ENCODE results near the gene TRPT1.

TRPT1 gene

DNA sequence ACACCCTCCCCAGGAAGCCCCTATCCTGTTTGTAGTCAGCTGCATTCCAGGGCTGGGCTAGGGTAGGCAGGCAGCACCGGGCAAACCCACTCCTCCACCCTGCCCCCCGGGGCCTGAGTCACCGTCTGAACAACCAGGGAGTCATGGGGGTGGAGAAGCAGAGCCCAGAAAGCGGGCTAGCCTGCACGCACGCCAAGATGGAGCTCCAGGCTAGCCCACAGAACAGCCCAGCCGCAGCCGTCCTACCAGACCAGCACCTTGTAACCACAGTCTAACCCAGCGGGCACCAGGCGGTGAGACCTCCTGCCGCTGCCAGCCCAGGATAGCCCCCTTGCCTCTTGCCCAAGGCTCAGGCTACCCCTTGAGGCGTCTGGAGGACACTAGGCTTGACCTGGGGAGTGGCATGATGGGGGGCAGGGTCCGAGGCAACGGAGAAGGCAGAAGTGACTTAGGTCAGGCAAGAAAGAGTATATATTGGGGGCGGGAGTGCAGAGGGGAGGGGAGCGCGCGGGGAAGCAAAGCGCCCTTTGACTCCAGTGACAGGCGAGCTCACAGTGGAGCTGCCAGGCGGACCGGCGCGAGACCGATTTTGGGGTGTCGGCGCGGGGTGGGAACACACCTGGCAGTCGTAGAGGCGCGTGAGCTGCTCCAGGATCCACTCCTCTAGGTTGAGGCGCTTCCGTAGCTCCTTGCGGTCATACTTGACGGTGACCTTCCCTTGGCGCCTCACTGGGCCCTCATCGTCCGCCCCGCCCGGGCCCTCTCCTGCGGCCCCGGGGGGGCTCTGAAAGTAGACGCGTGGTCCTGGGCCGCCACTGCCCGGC, 20.0 kb upstream of the TRPT1 start:
- DNase-seq (ENCODE audit: low read depth in 2 of 3, low spot score in 1 of 3), result peak; percentile 67 to 76 (median 72)

DNA sequence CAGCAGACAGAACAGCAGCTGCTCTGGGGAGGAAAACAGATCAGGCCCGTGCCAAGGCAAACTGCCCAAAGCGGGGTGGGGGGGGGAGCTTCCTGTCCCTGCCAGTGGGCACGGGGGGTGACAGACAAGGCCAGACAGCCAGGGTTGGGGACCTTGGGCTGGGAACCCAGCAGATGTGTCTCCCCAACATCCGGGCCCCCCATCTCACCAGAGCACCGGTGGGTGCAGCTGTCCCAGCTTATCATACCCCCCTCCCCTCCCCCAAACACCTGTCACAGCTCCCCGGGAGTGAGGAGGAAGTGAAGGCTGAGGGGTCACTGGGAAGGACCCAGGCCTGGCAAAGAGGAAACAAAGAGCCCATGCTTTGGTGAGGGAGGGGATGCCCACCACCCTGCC, 19.4 kb upstream of the TRPT1 start:
- DNase-seq (ENCODE audit: low read depth in 2 of 3, low spot score in 1 of 3), result no peak

DNA sequence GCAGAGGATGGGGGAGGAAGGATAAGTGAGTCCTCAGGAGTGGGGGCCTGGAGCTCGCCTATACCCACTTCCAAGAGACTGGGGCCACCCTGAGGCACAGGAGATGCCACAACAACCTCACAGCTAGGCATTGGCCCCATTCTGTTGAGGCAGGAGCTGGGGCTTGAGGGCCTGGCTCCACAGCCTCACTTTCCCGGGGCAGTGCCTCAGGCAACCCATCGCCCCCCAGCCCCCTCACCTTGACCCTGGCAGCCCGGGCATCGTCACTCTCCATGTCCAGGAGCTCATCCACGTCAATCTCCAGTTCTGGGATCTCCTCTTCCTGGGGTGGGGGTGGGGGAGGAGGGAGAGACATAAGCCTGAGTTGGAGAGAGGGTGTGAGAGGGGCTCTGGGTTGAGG, 19.0 kb upstream of the TRPT1 start:
- DNase-seq (ENCODE audit: low read depth in 2 of 3, low spot score in 1 of 3), result no peak

DNA sequence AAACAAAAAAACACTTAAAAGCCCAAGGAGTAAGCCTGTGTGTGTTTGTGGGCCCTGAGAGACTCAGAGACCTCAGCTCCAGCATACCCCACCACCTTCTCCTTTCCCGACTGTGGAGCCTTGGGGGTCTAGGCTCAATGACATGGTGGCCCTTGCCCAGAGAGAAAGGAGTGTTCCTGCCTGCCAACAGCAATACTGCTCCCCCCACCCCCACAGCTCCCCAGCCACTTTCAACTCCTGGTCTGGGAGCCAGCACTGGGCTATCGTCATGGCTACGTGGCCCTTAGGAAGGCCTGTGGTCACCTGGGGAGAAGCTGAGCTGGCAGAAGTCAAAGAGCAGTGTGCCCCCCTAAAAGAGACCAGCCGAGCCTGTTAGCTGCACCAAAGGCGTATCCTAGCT, 18.1 kb upstream of the TRPT1 start:
- DNase-seq (ENCODE audit: low read depth in 2 of 3, low spot score in 1 of 3), result no peak

DNA sequence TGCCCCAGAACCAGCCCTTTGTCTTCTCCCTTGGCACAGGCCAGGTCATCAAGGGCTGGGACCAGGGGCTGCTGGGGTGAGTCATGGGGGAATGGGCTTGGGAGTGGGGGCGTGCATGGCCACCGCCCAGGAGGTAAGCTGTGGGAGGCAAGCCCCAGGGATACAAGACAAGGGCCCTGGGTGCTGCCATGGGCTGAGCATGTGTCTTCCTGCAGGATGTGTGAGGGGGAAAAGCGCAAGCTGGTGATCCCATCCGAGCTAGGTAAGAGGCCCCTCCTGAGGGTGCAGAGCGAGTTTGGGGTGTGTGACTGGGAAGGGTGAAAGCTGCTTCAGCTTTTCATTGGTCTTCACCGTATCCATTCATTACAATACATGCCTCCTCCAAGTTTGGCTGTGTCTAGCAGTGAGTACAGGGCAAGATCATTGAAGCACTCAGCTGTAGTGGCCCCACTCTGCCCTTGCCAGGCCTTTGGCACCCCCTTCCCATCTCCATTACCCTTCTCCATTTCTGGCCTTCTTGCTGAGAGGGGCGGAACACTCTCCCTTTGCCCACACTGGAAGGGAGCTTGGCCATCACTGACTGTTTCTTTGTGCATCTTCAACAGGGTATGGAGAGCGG, 17.4 kb upstream of the TRPT1 start:
- DNase-seq (ENCODE audit: low read depth in 2 of 3, low spot score in 1 of 3), result no peak

DNA sequence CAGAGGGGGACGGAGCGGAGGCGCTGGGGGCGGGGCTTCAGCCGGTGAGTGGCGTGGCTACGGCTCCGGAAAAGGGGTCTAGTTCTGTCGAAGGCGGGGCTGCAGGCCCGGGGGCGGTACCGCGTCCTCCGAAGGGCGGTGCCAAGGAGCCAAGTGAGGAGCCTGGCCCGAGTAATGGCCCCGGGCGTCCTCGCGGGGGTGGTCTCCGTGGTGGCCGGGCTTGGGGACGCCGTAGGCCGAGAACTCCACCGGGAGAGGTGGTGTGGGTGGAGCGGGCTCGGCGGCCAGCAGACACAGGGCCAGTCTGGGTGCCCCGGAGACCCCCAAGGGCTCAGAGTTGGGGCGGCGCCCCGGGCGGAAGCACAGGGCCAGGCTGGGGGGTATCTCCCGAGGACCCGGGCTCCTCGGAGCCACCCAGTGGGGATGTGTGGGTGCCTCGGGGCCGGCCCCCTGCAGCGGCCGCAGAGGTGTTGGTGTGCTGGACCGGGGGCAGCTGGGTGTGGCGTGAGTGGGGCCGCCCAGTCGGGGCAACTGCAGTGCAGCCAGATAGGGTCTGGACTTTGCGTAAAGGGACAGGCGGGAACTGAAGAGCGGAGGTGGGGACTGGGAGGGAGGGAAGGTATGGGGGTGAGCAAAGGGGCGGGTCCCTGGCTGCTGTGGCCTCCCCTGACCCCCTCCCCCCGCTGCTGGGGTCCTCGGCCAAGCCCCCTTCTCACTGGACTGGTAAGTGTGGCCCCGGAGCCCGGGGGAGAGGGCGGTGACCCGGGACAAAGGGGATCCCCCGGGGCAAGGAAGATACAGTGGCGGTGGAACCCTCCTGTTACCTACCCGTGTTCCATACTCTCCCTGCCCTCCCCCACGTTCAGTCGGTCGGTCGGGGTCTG, 15.7 kb upstream of the TRPT1 start:
- peak in 1 of 3 donors; percentile 100 for DNase-seq (ENCODE audit: low read depth in 2 of 3, low spot score in 1 of 3)

DNA sequence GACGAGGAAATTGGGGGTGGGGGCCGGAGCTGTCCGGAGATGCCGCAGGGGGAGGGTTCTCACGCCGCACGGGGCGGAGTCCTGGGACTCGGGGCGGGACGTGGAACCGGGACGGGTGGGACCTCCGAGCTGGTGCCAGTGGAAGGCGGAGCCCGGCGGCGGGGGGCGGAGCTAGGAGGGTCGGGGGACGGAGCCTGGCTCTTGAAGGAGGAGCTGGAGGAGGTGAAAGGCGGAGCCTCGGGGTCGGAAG, 15.2 kb upstream of the TRPT1 start:
- DNase-seq (ENCODE audit: low read depth in 2 of 3, low spot score in 1 of 3), result peak in 2 of 3 donors; percentile 100

DNA sequence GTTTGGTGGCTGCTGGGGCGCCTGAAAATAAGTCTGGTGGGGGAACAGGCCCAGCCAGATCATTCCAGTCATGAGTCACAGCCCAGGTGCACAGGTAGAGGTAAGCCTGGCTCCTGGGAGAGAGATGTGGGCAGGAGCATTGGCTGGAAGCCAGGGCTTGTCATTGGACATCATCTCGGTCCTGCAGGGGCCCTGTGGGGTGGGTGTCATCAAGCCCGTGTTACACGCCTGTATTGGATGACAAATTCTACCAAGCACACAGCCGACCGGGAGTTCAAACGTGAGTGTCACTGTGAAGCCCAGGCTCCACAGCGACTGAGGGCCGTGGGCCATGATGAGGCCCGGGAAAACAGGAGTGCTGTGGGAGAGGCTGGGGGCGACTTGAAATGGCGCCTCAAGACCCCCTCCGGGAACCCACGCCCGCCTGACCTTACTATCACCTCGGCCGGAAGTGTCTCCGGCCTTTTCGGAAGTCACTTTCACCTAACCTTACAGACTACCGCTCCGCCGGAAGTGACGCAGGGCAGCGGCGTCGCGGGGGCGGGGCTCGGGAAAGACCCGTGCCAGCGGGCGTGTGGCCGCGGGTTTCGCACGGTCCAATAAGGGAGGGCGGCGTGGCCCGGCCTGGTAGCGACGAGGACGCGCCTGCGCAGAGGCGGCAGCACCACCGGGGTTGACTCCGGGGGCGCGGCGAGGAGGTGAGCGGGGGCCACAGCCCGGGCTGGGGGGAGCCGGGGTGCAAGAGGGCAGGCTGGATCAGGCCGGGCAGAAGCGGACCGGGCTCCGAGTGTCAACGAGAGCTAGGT, 14.7 kb upstream of the TRPT1 start, which contains the start of gene FKBP2:
Gene FKBP2 (plus strand): TSS at position 661 of the 806 bp plus-strand sequence. CDS start 1,293 bp downstream, outside the sequence.
- DNase-seq (ENCODE audit: low read depth in 2 of 3, low spot score in 1 of 3), result peak; percentile 92 to 97 (median 94)

DNA sequence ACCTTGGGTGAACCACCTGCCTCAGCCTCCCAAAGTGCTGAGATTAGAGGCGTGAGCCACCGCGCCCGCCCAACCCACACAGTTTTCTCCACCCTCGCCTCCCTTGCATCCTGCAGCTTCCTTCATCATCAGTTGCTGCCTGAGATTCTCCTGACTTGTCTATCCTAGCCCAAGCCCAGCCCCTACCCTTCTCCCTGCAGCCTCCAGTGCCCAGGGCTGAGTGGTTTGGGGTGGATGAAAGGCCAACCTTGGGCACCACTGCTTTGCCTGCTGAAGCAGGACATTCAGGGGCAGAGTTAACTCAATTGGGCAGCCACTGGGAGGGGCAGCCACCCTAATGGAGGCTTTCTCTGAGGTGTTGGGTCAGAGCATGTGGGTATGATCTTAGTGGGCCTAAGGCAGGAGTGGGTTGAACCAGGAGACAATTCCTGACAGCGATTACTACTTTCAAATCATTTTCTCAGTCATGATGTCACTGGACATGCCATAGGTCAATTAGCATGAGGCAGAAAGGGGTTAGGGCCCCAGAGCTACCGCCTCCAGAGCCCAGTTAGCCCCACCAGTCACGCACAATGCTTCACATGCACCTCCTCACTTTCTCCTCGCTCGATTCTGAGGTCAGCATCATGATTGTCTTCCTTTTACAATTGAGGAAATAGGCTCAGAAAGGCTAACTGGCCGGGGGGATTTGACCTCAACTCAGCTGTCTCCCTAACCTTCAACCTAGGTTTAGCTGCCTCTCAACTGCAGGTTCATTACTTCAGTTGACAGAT, 13.9 kb upstream of the TRPT1 start:
- DNase-seq (ENCODE audit: low read depth in 2 of 3, low spot score in 1 of 3), result no peak

DNA sequence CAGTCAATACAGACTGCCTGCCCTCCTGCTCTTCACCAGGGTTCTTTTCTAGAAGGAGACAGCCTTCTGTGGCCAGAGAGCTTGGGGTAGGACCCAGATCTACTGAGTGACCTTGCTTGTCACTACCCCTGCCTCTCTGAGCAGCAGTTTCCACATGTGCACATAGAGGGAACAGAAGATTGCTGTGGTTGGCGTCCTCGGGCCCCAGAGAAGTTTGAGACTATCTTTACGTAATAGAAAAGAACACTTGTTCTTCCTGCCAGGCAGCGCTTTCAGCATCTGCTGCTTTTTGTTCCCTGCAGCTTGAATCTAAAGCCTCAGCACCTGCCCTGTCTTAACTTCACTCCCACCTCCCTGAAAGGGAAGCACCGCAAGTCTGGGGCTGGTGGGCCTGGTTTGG, 13.0 kb upstream of the TRPT1 start:
- no peak for DNase-seq (ENCODE audit: low read depth in 2 of 3, low spot score in 1 of 3)

DNA sequence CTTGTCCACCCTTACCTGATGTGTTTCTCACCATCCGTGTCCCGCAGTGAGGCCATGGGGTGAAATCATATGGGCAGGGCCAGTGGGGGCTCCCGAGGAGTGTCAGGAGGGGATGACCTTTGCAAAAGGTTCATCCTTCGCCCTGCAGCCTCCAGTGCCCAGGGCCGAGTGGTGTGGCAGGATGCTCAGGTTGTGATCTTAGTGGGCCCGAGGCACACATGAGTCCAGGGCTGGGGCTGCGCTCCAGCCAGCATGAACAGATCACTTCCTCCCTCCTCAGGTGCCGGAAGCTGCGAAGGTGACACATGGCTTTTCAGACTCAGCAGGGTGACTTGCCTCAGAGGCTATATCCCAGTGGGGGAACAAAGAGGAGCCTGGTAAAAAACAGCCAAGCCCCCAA, 12.1 kb upstream of the TRPT1 start:
- DNase-seq (ENCODE audit: low read depth in 2 of 3, low spot score in 1 of 3), result no peak

DNA sequence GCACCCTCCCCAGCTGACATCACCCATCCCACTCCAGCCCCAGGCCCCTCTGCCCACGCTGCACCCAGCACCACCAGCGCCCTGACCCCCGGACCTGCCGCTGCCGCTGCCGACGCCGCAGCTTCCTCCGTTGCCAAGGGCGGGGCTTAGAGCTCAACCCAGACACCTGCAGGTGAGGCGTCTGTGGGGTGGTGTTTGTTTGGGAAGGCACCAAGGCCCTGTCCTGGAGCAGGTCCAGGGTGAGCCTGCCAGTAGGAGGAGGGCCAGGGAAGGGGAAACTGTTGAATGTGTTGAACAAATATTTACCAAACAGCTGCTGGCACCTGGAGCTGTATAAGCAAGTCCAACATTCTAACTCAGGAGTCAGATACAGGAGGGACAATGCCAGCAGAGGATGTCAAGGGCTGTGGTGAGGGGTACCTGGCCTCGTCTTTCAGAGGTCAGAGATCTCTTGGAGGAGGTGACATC, 11.5 kb upstream of the TRPT1 start:
- no peak for DNase-seq (ENCODE audit: low read depth in 2 of 3, low spot score in 1 of 3)

DNA sequence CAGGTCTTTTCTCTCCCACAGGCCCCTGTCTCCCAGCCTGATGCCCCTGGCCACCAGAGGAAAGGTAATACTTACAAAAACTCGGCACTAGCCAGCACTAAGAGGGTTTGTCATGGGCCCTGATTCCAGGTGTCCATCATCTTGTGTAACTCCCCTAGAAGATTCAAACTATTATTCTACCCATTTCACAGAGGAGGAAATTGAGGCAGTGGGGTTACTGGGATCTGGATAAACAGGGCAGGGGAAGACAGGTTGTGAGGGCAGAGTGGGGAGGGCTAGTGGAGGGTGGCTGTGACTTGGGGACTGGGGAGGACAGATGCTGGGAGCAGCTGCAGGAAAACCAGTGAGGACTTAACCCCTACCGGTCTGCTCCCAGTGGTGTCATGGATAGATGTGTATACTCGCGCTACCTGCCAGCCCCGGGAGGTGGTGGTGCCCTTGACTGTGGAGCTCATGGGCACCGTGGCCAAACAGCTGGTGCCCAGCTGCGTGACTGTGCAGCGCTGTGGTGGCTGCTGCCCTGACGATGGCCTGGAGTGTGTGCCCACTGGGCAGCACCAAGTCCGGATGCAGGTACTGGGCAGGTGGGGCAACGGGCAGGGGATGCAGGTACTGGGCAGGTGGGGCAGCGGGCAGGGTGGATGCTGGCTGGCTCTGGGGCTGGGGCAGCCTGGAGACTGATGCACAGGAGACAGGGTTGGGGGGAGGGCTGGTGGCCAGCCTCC, 9.6 kb upstream of the TRPT1 start:
- no peak for DNase-seq (ENCODE audit: low read depth in 2 of 3, low spot score in 1 of 3)

DNA sequence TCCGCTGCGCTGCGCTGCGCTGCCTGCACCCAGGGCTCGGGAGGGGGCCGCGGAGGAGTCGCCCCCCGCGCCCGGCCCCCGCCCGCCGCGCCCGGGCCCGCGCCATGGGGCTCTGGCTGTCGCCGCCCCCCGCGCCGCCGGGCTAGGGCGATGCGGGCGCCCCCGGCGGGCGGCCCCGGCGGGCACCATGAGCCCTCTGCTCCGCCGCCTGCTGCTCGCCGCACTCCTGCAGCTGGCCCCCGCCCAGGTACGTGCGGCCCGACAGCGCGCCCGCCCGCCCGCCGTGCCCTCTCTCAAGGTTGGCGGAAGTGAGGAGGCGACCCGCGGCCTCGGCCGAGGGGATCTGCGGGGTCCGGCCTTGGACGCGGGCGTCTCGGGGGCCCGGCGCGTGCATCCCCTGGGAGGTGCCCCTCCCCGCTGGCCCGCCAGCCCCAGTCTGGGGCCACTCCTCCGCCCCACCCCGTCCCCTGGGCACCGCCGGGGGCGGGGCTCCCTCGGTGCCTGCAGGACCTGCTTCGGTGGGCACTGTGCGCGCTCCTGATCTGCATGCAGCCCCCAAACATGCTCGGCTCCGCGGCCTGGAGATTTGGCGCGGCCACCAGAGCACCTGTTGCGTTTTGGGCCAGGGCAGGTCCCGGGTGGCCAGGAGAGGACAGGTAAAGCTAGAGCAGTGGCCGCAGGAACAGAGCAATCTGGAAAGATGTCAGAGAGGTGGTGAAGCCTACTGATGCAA, 8.8 kb upstream of the TRPT1 start:
- no peak for DNase-seq (ENCODE audit: low read depth in 2 of 3, low spot score in 1 of 3)

DNA sequence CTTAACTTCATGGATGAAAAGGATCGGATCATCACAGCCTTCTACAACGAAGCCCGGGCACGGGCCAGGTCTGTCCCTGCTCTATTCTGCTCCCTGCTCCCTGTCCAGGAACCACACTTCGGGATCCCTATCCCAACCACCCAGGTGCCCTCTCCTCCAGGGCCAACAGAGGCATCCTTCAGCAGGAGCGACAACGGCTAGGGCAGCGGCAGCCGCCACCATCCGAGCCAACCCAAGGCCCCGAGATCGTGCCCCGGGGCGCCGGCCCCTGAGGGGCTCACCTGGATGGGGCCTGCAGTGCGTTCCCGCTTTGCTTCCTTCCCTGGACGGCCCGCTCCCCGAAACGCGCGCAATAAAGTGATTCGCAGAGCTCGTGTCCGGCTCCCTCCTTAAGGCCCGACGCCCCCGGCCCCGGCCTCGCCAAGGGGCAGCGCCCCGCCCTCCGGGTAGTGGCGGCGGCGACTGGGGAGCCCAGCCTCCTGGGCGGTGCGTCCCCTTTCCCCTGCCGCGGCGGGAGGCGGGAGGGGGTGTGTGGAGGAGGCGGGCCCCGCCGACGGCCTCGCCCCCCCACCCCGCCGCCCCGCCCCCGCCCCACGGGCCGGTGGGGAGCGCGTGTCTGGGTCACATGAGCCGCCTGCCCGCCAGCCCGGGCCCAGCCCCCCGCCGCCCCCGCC, 8.1 kb upstream of the TRPT1 start, which contains the start of gene VEGFB:
Gene VEGFB (plus strand): TSS at position 672 of the 674 bp plus-strand sequence. CDS start 250 bp downstream, outside the sequence.
- peak in 1 of 3 donors; percentile 63 for DNase-seq (ENCODE audit: low read depth in 2 of 3, low spot score in 1 of 3)

DNA sequence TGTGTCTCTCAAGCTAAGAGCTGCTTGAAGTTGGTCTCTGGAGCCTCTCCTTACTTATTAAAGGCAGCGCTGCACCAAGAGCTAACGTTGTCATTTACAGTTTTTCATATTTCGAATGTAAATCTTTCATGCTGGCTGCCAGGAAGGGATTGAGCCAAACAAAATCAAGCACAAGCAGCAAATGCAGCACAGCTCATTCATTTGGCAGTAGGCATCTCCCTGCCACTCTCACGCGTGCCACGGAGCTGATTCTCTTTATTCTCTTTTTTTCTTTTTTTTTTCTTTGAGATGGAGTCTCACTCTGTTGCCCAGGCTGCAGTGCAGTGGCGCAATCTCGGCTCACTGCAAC, 7.0 kb upstream of the TRPT1 start:
- no peak for DNase-seq (ENCODE audit: low read depth in 2 of 3, low spot score in 1 of 3)

DNA sequence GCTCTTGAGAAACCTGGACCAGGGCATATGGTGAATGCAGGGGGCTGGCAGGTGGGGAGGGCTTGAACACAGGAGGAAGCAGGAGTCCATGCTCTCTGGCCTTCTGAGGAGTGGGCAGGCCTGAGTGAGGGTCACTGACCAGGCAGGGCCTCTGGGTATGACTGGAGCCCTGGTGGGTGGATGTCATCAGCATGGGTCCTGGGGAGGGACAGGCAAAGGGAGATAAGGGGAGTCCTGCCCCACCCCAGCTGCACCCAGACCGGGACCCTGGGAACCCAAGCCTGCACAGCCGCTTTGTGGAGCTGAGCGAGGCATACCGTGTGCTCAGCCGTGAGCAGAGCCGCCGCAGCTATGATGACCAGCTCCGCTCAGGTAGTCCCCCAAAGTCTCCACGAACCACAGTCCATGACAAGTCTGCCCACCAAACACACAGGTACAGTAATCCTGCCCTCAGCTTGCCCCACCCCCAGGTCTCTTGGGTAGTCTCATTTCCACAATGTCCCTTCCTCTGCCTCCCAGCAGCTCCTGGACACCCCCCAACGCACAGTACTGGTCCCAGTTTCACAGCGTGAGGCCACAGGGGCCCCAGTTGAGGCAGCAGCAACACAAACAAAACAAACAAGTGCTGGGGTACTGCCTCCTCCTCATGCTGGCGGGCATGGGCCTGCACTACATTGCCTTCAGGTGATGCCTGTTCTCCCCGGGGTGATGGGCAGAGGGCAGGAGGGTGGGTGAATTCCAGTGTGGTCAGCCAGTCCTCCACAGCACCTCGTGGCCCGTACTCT, 6.4 kb upstream of the TRPT1 start:
- DNase-seq (ENCODE audit: low read depth in 2 of 3, low spot score in 1 of 3), result no peak

DNA sequence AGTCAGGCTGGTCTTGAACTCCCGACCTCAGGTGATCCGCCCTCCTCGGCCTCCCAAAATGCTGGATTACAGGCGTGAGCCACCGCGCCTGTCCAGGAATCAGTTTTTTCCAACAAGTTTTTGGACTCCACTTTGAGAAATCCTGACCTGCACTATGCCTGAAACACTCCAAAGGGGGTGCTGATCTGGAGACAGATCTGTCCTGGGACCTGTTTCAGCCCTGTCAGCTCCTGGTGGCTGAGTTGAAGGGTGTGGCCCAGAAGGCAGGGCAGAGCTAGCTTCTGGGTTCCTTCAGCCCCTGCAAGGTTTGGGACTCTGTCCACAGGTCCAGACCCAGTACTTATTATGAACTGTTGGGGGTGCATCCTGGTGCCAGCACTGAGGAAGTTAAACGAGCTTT, 5.6 kb upstream of the TRPT1 start:
- DNase-seq (ENCODE audit: low read depth in 2 of 3, low spot score in 1 of 3), result no peak

Data from stimulated activated CD4-positive, alpha-beta T cell treated with anti-CD3 and anti-CD28 coated beads, Interleukin-12 subunit alpha, Interleukin-12 subunit beta, amount 100 ng/mL, for 48 hours (primary cell).